PC-3 (cell line): ENCODE data around the gene TBX6.

ENCODE experiments used
- EZH2 ChIP-seq: fragments of 300-600 bp; sonication (generic); IDR thresholded peaks from one replicate; pipeline ENCODE4 v1.6.1; 2017; ENCODE audit warnings: antibody characterized with exemption, mild to moderate bottlenecking, low read length; ENCODE audit not compliant: unreplicated experiment
- EZH2phosphoT487 ChIP-seq: fragments of 300-600 bp; sonication (generic); IDR thresholded peaks from 2 replicates; pipeline ENCODE4 v1.6.1; 2018; ENCODE audit warnings: mild to moderate bottlenecking, antibody characterized with exemption, low read length, borderline replicate concordance
- TF ChIP-seq, protein P1 (sequence below): fragments of 300-600 bp; sonication (generic); conservative IDR thresholded peaks from 2 replicates; pipeline ENCODE4 v1.5.1; 2017; ENCODE audit warnings: antibody characterized with exemption, low read depth, mild to moderate bottlenecking, low read length

GRCh38 chr16:30116291-30117207 lies 24.8 kb upstream of the TBX6 start:
- TF ChIP-seq, protein P1, sequence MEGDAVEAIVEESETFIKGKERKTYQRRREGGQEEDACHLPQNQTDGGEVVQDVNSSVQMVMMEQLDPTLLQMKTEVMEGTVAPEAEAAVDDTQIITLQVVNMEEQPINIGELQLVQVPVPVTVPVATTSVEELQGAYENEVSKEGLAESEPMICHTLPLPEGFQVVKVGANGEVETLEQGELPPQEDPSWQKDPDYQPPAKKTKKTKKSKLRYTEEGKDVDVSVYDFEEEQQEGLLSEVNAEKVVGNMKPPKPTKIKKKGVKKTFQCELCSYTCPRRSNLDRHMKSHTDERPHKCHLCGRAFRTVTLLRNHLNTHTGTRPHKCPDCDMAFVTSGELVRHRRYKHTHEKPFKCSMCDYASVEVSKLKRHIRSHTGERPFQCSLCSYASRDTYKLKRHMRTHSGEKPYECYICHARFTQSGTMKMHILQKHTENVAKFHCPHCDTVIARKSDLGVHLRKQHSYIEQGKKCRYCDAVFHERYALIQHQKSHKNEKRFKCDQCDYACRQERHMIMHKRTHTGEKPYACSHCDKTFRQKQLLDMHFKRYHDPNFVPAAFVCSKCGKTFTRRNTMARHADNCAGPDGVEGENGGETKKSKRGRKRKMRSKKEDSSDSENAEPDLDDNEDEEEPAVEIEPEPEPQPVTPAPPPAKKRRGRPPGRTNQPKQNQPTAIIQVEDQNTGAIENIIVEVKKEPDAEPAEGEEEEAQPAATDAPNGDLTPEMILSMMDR: no peak
- TF ChIP-seq EZH2: no peak
- TF ChIP-seq EZH2phosphoT487: no peak
